D721Med (cell line): ENCODE results near the gene SYNM.

Experiments
- DNase-seq: peaks from one replicate; pipeline ENCODE4 v3.0.0; 2011; ENCODE audit warnings: low spot score; ENCODE audit not compliant: insufficient read length
- FAIRE-seq: peaks from 2 replicates; lab custom pipeline; 2011; peaks lifted over from hg19 to GRCh38; lab: Jason Lieb, UNC
- TF ChIP-seq, protein P1 (sequence below): IDR thresholded peaks from 2 replicates; pipeline ENCODE4 v1.5.1; 2012; ENCODE audit warnings: mild to moderate bottlenecking, control low read depth; ENCODE audit not compliant: insufficient read depth; ENCODE audit errors: missing control alignments

The SYNM gene

DNA sequence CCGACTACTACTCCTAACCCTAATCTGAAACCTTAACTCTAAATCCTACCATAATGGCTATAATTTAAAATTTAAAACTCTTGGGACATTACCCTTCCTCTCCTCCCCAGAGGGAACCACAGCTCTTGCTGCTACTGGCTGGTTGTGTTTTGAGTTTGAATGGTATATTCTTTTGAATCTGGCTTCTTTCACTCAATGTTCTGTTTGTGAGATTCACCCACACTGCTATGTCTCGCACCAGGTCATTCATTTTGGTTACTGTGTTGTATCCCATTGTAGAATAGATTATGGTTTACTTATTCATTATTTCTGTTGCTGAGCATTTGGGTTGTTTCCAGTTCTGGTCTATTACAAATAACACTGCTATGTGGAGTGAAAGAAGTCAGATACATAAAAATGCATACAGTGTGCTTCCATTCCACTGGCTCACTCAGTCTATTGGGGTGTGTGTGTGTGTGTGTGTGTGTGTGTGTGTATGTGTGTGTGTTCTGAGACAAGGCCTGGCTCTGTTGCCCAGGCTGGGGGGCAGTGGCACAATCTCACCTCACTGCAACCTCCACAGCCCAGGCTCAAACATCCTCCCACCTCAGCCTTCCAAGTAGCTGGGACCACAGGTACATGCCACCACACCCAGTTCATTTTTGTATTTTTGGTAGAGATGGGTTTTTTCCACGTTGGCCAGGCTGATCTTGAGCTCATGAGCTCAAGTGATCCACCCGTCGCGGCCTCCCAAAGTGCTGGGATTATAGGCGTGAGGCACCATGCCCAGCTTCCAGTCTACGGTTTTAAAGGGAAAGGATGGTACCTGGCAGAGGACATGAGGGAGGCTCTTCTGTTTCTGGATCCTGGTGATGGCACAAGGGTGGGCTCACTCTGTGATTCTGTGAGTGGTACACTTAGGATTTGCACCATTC lies 19.2 kb upstream of the SYNM start:
- FAIRE-seq (no peak), DNase-seq (no peak)
- TF ChIP-seq, protein P1, sequence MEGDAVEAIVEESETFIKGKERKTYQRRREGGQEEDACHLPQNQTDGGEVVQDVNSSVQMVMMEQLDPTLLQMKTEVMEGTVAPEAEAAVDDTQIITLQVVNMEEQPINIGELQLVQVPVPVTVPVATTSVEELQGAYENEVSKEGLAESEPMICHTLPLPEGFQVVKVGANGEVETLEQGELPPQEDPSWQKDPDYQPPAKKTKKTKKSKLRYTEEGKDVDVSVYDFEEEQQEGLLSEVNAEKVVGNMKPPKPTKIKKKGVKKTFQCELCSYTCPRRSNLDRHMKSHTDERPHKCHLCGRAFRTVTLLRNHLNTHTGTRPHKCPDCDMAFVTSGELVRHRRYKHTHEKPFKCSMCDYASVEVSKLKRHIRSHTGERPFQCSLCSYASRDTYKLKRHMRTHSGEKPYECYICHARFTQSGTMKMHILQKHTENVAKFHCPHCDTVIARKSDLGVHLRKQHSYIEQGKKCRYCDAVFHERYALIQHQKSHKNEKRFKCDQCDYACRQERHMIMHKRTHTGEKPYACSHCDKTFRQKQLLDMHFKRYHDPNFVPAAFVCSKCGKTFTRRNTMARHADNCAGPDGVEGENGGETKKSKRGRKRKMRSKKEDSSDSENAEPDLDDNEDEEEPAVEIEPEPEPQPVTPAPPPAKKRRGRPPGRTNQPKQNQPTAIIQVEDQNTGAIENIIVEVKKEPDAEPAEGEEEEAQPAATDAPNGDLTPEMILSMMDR, result no peak

DNA sequence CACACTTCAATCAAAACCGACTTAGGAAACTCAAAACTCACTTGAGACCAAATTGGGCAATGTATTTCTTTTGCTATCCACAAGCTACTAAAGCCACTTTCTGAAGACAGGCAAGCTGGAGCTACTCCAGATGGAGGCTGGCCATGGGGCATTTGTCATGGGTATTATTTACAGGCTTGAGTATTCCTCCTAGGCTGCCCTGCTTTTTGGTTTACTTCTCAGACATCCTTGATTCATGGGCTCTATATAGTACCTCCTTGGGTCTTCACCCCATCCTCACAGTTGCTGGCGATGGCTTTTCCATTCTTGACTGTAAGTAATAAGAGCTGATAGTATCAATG lies 18.6 kb upstream of the SYNM start:
- FAIRE-seq (no peak), DNase-seq (no peak)
- TF ChIP-seq, protein P1, result no peak

DNA sequence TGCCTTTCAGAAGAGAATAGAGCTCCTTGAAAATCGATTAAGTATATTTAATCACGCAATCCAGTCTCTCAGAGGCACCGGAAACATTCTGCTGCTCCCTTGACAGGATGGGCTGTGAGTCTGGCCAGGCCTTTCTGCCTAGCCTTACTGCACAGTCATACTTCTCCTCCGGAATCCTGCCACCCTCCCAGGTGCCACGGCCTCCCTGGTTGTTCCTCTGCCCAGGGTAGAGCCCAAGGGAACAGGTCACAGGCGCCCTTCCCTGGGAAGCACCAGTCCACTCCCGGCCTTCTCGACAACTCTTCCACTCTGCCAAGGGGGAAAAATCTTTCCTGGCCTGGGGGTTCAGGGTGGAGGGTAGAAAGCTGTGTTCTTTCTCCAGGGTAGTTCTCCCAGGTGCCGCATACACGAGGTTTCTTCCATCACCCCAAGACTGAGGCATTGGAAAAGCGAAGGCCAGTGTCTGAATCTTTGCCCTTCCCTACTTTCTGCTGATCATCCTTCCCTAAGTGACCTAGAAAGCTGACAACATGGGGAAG lies 17.4 kb upstream of the SYNM start:
- TF ChIP-seq, protein P1, result no peak
- FAIRE-seq (no peak), DNase-seq (no peak)

DNA sequence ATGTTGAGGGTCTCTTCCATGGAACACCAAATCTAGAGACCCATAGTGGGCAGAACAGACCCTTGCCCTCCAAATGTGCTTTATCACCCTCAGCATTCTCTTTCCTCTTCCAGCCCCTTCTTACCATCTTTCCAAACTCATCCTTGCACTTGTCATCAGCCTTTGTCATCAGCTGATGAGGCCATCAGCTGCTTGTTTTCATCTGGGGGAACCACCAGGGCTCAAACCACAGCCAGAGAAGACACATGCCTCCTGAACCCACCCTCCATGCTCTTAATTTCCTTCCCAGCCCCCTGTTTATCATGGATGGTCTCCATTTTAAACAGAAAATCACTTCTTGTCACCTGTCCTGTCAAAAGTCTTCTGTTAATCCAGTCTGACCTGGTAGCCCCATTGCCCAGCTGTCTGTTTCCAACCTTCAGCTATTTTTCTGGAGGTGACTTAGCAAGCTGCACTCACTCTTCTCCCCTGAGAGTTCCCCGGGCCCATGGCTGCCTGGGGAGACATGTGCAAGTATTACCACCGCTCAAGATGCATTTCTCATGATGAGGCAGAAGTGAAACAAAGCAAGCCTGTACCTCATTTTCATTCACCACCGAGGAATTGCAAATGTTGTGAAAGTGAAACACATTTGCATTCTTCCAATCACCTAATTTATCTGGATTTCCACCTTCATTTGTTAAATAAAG lies 14.7 kb upstream of the SYNM start:
- FAIRE-seq (no peak), DNase-seq (no peak)
- TF ChIP-seq, protein P1, result no peak

DNA sequence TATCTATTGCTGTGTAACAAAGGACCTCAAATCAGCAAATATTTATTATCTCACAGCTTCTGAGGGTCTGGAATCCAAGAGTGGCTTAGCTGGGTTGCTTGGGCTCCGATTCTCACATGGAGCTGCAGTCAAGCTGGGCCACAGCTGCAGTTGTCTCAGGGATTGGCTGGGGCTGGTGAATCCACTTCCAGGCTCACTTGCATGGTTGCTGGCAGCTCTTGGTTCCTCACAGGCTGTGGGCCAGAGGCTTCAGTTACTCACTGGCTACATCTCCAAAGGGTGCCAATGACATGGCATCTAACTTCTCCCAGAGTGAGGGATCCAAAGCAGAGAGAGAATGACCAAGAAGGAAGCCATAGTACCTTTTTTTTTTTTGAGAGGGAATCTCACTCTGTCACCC lies 13.9 kb upstream of the SYNM start:
- FAIRE-seq, result no peak

DNA sequence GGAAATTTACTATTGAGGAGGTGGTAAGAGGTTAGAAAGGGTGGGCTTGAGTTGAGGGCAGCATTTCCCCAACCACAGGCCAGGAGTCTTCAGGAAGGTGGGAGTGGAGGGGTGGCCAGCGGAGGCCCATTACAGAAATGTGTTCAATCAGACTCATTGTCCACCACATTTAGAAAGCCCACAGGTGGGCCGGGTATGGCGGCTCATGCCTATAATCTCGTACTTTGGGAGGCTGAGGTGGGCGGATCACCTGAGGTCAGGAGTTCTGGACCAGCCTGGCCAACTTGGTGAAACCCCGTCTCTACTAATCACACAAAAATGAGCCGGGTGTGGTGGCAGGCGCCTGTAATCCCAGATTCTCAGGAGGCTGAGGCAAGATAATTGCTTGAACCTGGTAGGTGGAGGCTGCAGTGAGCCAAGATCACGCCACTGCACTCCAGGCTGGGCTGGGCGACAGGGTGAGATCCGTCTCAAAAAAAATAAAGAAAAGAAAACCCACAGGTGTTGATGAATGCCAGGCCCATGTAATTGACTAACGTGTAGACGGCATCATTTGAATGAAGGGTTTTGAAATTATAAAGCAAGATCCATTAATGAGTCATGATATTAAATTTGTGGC lies 12.2 kb upstream of the SYNM start:
- DNase-seq (no peak), FAIRE-seq (no peak)
- TF ChIP-seq, protein P1, result no peak

More for the DNA sequence above, 13.9 kb upstream of the SYNM start:
- TF ChIP-seq, protein P1, result no peak
- no peak for DNase-seq
